Skeletal muscle satellite cell (primary cell): Measurements from ENCODE around the gene IFNG-AS1. TPM values are rescaled to one million over a fixed set of nuclear protein-coding genes. Genes with fewer than 3 reads are reported as not detected.
A peak's percentile ranks its signal among the peaks of the same experiment; 100 is the strongest.

Experiments used
- H3K27me3 ChIP-seq: 2 replicates; pipeline ENCODE4 v1.7.0; 2013; ENCODE audit warnings: low read length; ENCODE audit not compliant: control insufficient read depth, insufficient read depth
- H3K36me3 ChIP-seq: 2 replicates; pipeline ENCODE4 v1.7.0; 2013; ENCODE audit warnings: mild to moderate bottlenecking, control low read depth, low read length; ENCODE audit not compliant: insufficient read depth
- H3K4me1 ChIP-seq: 2 replicates; pipeline ENCODE4 v1.7.0; 2013; ENCODE audit warnings: low read length; ENCODE audit not compliant: control insufficient read depth, insufficient read depth
- H3K4me2 ChIP-seq: 2 replicates; pipeline ENCODE4 v1.7.0; 2013; ENCODE audit warnings: mild to moderate bottlenecking, low read length
- H3K4me3 ChIP-seq: 2 replicates; pipeline ENCODE4 v1.7.0; 2013; ENCODE audit warnings: low read length
- H3K9ac ChIP-seq: 2 replicates; pipeline ENCODE4 v1.7.0; 2013; ENCODE audit warnings: mild to moderate bottlenecking, low read depth, low read length, moderate library complexity
- H3K9me3 ChIP-seq: replicated peaks from 2 replicates; pipeline ENCODE4 v1.7.0; 2013; ENCODE audit warnings: mild to moderate bottlenecking, control low read depth, low read length
- total RNA-seq: library from RNA; depleted of rRNA; stranded (reverse); fragments of >200 nt; gene quantifications from 2 replicates; pipeline ENCODE4 v1.2.3, GENCODE V29; 2012; rRNA removed

IFNG-AS1 gene
- total RNA-seq = not detected in 2 replicates

DNA sequence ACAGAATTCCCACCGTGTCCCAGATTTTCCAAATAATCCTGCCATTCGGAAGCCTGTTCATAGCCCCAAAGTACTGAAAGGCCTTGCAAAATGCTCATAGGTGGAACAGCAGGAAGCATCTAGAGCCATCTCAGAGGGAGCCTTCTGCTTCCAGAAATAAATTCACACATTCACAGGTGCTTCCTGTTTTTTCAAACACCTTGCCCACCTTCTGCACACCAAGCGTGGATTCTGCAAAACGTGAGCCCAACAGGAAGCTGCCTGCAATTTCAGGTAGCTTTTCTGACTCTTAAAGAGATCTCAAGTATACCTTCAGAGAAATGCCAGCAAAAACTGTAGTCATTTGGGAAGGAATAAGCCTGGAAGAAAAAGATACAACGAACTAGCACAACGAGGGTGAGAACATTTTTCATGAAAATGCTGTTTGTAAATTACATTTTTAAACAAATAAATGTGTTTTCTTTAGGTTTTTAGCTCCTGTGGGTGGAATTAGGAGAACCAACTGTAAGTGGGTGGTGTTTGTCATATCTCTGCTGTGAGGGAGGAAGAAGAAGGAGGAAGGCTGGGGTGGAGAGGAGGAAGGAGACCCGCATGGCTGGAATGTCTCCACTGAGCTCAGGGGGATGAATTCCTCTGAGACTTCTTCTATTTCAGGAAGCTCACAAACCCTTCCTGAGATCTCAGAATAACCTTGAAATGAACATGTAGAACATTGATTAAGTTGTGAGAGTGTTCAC lies at the start of gene IFNG-AS1:
Gene IFNG-AS1 (plus strand): TSS at position 264 of the 737 bp plus-strand sequence.
- Histone ChIP-seq H3K27me3 (no peaks in the 10 kb centered on the region), H3K4me1 (no peaks in the 10 kb centered on the region), H3K4me2 (no peak within 1 kb of the TSS), H3K4me3 (no peak within 1 kb of the TSS), H3K9ac (no peak within 1 kb of the TSS), H3K9me3 (no peaks in the 10 kb centered on the region), H3K36me3 (no peaks in the 10 kb centered on the region)

DNA sequence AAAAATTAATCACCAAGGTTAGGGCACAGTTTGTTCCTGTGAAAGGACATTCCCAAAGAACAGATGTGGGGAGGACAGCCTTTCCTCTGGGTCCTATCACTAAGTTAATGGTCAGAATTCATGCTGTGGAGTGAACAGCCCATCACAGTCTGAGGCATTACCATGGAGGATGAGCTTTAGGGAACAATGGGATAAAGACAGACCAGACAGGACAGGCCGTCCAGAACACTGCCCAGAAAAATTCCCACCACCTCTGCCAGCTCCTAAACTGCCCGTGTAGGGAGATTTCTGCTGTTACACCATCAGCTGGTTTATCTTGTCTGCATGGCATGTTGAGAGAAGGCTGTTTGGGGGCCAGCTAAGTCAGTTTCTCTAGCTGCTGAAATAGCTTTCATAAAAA lies 49.6 kb upstream of the IFNG-AS1 start:
- Histone ChIP-seq H3K4me3 (no peak overlapping the region), H3K9ac (no peak overlapping the region), H3K27me3 (no peaks in the 10 kb centered on the region), H3K36me3 (no peaks in the 10 kb centered on the region), H3K9me3 (no peaks in the 10 kb centered on the region), H3K4me2 (no peak overlapping the region), H3K4me1 (peaks cover 26% of the 10 kb centered on the region)

DNA sequence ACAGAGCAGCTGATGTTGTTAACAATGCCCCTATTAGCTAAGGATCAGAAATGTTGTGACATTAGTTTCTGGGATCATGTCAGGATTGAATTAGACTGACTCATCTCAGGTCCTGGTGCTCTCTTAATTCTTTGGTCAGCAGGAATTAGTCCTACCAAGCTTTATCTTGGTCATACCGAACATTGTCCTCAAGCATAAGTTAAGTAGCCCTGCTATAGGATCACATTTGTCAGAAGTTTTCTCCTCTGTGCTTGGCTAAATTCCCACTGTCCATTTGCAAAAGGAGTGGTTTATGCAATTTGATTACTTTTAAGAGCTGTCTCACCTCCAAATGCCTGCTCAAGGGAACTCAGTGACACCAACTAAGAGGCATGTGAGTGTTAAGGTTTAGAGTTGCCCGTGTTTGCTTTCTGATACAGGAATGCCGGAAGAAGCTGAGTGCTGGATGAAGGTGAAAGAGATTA lies 48.4 kb upstream of the IFNG-AS1 start:
- Histone ChIP-seq H3K9me3 (no peaks in the 10 kb centered on the region), H3K4me3 (no peak overlapping the region), H3K27me3 (no peaks in the 10 kb centered on the region), H3K36me3 (no peaks in the 10 kb centered on the region), H3K4me1 (peaks cover 26% of the 10 kb centered on the region), H3K4me2 (peak overlapping the region; percentile 41), H3K9ac (no peak overlapping the region)

DNA sequence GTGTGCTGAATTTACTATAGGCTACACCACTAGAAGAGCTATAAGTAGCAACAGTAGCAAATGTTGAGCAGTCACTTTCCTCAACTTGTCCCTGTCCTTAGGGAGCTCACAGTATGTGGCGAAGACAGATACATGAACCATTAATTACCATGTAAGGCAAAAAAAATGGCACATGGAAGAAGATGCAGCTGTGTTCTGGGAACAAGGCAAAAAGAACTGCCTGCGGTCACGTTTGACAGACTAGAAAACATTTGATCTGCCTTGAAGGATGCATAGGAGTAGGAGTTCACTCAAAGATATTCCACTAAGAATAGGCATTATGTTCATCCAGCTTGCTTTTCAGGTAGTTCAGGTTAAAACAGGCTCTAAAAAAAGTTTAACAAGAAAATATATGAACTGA lies 46.5 kb upstream of the IFNG-AS1 start:
- no peak overlapping the region for H3K9ac ChIP-seq
- H3K4me1 ChIP-seq = peaks cover 26% of the 10 kb centered on the region
- H3K4me3 ChIP-seq = no peak overlapping the region
- H3K4me2 ChIP-seq = no peak overlapping the region
- H3K9me3 ChIP-seq = no peaks in the 10 kb centered on the region
- no peaks in the 10 kb centered on the region for H3K27me3 ChIP-seq
- no peaks in the 10 kb centered on the region for H3K36me3 ChIP-seq

DNA sequence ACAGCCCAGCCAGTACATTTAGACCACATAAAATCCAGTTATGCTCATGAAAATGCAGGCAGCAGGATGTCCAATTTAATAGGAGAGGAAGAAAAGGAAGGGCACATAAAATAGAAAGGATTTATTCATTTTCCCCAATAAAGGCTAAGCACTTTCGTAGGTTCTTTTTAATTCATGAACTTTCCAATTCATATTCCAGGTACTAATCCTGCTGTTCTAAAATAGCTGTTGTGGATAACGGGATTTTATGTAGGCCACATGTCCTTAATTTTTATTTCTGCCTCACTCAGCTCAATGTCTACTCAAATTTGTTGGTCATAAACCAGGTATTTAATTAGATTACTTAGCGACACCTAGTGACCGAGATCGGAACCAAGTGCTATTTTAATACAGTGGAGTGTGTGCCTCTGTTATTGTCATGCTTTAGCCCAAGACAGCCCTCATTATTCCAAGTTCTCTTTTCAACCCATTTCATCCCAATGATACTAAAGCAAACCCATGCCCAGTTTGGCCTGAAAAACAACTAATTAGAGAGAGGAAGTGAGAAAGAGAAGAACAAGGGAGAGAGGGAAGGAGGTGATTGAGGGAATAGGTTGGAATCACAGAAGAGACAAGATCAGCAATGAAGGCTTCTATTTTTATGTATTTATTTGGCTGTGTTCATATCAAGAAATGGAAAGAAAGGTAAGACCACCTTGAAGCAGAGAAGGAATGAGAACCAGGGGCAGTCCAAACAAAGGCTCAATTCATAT lies 45.9 kb upstream of the IFNG-AS1 start:
- H3K36me3 ChIP-seq = no peaks in the 10 kb centered on the region
- H3K9me3 ChIP-seq = no peaks in the 10 kb centered on the region
- no peaks in the 10 kb centered on the region for H3K27me3 ChIP-seq
- H3K4me2 ChIP-seq = no peak overlapping the region
- H3K4me1 ChIP-seq = peaks cover 26% of the 10 kb centered on the region
- no peak overlapping the region for H3K9ac ChIP-seq
- H3K4me3 ChIP-seq = no peak overlapping the region

DNA sequence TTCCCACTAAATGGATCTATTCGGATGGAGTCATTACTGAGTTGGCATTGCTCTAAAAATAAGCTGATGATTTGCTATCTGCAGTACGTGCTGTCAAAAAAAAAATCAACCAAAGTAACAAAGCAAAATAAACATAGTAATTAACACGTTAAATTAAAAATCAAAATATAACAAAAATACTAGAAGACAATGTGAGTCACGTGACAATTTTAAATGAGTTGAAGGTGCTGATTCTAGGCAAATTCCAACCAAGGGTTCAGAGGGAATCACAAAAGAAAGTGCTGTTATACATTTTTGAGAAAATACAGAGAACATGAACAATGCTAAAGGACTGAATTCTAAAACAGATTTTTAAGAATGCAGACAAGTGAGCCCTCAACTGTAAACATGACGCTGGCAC lies 45.2 kb upstream of the IFNG-AS1 start:
- no peaks in the 10 kb centered on the region for H3K27me3 ChIP-seq
- H3K9ac ChIP-seq = no peak overlapping the region
- H3K4me3 ChIP-seq = no peak overlapping the region
- H3K4me2 ChIP-seq = no peak overlapping the region
- no peaks in the 10 kb centered on the region for H3K36me3 ChIP-seq
- H3K9me3 ChIP-seq = no peaks in the 10 kb centered on the region
- H3K4me1 ChIP-seq = peaks cover 26% of the 10 kb centered on the region

DNA sequence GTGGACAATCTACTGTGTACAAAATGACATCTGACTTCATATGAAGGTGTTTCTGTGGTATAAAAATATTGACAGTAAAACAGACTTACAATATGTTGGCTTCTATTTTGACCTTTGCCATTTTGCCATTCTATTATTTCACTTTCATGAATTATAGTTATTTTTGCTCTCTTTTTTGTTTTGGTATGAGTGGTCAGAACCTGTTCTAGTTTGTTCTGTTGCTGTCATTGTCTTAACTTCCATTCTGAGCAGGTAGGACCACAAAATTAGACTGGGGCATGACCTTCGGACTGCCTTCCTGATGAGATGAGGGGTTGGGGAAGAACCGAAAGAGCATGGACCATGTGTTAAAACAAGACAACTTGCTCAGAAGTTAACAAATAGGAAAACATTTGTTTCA lies 36.5 kb upstream of the IFNG-AS1 start:
- Histone ChIP-seq H3K4me2 (no peak overlapping the region), H3K4me1 (no peaks in the 10 kb centered on the region), H3K4me3 (no peak overlapping the region), H3K9ac (no peak overlapping the region), H3K27me3 (no peaks in the 10 kb centered on the region), H3K36me3 (no peaks in the 10 kb centered on the region), H3K9me3 (no peaks in the 10 kb centered on the region)

DNA sequence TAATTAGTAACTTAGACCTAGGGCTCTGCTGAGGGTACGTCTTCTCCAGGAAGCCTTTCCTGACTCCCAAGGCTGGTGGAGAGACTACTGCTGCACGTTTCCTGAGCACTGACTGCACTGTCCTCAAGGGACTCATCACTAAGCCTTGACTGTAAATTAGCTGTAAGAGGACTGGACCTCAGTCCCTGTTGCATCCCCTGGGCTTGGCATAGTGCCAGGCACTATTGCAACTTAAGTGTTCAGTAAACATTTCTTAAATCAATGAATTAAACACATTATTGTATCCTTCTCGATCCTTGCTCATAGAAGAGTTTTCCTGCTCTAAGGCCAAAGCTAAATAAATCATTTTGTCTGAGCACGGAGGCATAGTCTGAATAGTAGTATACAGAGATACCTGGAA lies 31.9 kb upstream of the IFNG-AS1 start:
- Histone ChIP-seq H3K36me3 (no peaks in the 10 kb centered on the region), H3K4me1 (no peaks in the 10 kb centered on the region), H3K27me3 (no peaks in the 10 kb centered on the region), H3K9me3 (no peaks in the 10 kb centered on the region), H3K4me2 (no peak overlapping the region), H3K4me3 (no peak overlapping the region), H3K9ac (no peak overlapping the region)

DNA sequence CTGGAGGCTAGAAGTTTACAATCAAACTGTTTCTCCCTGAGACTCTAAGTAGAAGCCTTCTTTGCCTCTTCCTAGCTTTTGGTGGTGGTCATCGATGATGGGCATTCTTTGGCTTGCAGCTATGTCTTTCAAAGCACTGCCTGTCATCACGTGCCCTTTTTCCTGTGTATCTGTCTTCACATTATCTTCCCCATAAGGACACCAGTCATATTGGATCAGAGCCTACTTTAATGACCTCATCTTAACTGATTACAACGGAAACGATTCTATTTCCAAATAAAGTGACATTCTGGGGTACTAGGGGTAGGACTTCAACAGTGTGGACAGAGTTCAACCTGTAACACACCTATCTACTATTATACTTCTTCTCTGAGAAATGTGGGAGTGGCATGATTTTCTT lies 31.1 kb upstream of the IFNG-AS1 start:
- H3K9ac ChIP-seq = no peak overlapping the region
- no peaks in the 10 kb centered on the region for H3K9me3 ChIP-seq
- H3K4me3 ChIP-seq = no peak overlapping the region
- H3K4me2 ChIP-seq = no peak overlapping the region
- no peaks in the 10 kb centered on the region for H3K27me3 ChIP-seq
- no peaks in the 10 kb centered on the region for H3K36me3 ChIP-seq
- no peaks in the 10 kb centered on the region for H3K4me1 ChIP-seq

DNA sequence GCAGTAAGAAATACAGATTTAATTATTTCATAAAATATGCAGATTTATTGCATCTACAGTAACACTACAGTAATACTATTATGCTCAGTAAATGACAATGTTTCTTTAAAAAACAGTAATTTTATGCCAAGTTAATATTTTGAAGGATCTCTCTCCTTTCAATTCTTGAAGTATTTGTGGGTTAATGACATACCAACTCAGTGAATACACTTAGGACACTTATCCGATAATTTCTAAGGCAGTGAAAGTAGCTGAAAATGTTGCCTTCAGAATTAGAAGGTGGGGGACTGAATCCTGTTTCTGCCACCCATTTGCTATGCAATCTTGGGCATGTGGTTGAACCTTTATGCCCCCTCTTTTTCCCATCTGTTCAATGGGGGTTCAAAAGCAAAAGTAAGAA lies 24.8 kb upstream of the IFNG-AS1 start:
- Histone ChIP-seq H3K9ac (no peak overlapping the region), H3K4me3 (no peak overlapping the region), H3K4me2 (no peak overlapping the region), H3K27me3 (no peaks in the 10 kb centered on the region), H3K4me1 (peaks cover 5% of the 10 kb centered on the region), H3K9me3 (no peaks in the 10 kb centered on the region), H3K36me3 (no peaks in the 10 kb centered on the region)

DNA sequence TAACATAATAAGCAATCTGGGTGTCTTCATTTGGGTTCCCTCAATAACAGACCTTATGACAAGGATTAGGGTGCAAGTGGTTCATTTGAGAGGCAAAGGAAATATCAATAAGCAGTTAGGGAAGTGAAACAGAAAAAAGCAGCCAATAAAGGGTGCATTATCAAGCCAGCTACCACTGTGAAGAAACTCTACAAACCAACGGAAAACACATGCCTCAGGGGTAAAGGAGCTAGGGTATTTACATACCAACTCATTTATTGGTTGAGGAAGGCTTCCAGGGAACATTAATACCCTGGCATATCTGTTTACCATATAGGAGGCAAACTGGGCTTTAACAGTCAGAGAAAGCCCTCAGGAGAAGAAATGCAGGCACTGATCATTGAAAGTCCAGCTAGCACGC lies 22.7 kb upstream of the IFNG-AS1 start:
- H3K4me1 ChIP-seq = peaks cover 5% of the 10 kb centered on the region
- H3K27me3 ChIP-seq = no peaks in the 10 kb centered on the region
- H3K9ac ChIP-seq = no peak overlapping the region
- H3K4me3 ChIP-seq = no peak overlapping the region
- no peak overlapping the region for H3K4me2 ChIP-seq
- H3K36me3 ChIP-seq = no peaks in the 10 kb centered on the region
- no peaks in the 10 kb centered on the region for H3K9me3 ChIP-seq

DNA sequence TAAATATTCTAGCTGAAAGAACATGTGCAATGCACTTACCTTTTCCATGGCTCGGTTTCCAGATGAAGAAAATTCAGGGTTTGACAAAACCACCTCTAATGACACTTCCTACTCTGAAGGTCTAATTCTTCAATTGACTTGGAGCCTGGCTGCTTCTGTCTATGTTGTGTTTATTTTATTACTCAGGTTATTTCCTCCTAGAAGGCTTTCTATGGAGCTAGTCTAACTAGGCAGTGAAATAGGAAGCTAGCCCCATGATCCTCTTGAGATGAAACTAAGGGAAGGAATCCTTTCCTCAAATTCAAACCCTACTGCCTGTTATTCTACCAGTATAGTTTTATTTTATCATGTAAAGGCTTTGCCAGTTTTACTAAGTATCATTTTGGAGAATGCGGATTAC lies 20.9 kb upstream of the IFNG-AS1 start:
- no peak overlapping the region for H3K4me3 ChIP-seq
- H3K27me3 ChIP-seq = no peaks in the 10 kb centered on the region
- no peak overlapping the region for H3K4me2 ChIP-seq
- H3K9me3 ChIP-seq = no peaks in the 10 kb centered on the region
- H3K4me1 ChIP-seq = peaks cover 5% of the 10 kb centered on the region
- no peak overlapping the region for H3K9ac ChIP-seq
- no peaks in the 10 kb centered on the region for H3K36me3 ChIP-seq
